Measurements from ENCODE around the gene FOXE1. TPM values are rescaled to one million over a fixed set of nuclear protein-coding genes. Genes with fewer than 3 reads are reported as not detected.

Gene FOXE1
- total RNA-seq, 1 experiment from 2014 or later = 0.82 TPM

DNA sequence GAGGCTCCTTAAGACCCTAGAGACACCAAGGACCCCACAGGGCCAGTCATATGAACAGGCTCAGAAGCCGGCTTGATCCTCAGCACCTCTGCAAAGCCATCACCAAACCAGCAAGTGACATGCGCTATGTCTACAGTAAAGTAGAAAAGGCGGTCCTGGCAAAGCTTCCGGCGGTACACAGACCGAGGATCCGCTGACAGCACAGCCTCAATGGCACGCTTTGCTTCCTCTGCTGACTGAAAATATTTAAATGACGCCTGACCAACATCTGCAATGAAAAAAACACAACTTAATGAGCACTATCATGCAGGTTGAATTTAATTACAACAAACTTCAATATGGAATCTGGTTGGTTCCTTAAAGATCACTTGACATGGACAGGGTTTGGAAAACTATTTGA is 51.7 kb downstream of the FOXE1 start:
- TF ChIP-seq TCF7L2 (IDR thresholded peaks at IDR 0.05; ENCODE audit: low read depth, low read length) (no peak), POLR2AphosphoS5 (IDR thresholded peaks at IDR 0.05; ENCODE audit: low read depth, low read length) (no peak), SIN3A (IDR thresholded peaks at IDR 0.05; ENCODE audit: borderline replicate concordance, insufficient read depth, low read depth, low read length) (no peak)
- TF ChIP-seq, protein P1, sequence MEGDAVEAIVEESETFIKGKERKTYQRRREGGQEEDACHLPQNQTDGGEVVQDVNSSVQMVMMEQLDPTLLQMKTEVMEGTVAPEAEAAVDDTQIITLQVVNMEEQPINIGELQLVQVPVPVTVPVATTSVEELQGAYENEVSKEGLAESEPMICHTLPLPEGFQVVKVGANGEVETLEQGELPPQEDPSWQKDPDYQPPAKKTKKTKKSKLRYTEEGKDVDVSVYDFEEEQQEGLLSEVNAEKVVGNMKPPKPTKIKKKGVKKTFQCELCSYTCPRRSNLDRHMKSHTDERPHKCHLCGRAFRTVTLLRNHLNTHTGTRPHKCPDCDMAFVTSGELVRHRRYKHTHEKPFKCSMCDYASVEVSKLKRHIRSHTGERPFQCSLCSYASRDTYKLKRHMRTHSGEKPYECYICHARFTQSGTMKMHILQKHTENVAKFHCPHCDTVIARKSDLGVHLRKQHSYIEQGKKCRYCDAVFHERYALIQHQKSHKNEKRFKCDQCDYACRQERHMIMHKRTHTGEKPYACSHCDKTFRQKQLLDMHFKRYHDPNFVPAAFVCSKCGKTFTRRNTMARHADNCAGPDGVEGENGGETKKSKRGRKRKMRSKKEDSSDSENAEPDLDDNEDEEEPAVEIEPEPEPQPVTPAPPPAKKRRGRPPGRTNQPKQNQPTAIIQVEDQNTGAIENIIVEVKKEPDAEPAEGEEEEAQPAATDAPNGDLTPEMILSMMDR (IDR thresholded peaks at IDR 0.05) = no peak
- TF ChIP-seq, protein P2, sequence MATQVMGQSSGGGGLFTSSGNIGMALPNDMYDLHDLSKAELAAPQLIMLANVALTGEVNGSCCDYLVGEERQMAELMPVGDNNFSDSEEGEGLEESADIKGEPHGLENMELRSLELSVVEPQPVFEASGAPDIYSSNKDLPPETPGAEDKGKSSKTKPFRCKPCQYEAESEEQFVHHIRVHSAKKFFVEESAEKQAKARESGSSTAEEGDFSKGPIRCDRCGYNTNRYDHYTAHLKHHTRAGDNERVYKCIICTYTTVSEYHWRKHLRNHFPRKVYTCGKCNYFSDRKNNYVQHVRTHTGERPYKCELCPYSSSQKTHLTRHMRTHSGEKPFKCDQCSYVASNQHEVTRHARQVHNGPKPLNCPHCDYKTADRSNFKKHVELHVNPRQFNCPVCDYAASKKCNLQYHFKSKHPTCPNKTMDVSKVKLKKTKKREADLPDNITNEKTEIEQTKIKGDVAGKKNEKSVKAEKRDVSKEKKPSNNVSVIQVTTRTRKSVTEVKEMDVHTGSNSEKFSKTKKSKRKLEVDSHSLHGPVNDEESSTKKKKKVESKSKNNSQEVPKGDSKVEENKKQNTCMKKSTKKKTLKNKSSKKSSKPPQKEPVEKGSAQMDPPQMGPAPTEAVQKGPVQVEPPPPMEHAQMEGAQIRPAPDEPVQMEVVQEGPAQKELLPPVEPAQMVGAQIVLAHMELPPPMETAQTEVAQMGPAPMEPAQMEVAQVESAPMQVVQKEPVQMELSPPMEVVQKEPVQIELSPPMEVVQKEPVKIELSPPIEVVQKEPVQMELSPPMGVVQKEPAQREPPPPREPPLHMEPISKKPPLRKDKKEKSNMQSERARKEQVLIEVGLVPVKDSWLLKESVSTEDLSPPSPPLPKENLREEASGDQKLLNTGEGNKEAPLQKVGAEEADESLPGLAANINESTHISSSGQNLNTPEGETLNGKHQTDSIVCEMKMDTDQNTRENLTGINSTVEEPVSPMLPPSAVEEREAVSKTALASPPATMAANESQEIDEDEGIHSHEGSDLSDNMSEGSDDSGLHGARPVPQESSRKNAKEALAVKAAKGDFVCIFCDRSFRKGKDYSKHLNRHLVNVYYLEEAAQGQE (IDR thresholded peaks at IDR 0.05; ENCODE audit: insufficient read depth in 1 of 2, low read depth in 2 of 2, low read length in 1 of 2) = no peak
- ChIA-PET CTCF (no interaction called here), POLR2A (no interaction called here)
- ATAC-seq = no peak
- no peaks in the 10 kb centered on the region for H3K27me3 ChIP-seq (ENCODE audit: control insufficient read depth, insufficient read depth, low read length)
- H3K36me3 ChIP-seq (ENCODE audit: control insufficient read depth, insufficient read depth, low read length) = no peaks in the 10 kb centered on the region
- no peak overlapping the region for H3K27ac ChIP-seq (ENCODE audit: low read length)
- no peaks in the 10 kb centered on the region for H3K9me3 ChIP-seq (ENCODE audit: control insufficient read depth, insufficient read depth, low read depth, low read length)
- intact Hi-C loops (cut with micrococcal nuclease; ENCODE audit: unreplicated experiment) (no loop called here), in situ Hi-C loops (cut with HindIII; ENCODE audit: low pct_unique_long_range_greater_than_20kb, low sequenced_read_pairs) (no loop called here)
- BruUV-seq (replicated peaks) = no TSS peak
- H3K4me3 ChIP-seq (ENCODE audit: low read depth in 2 of 2, low read length in 2 of 2) = no peak overlapping the region
- DNase-seq (ENCODE audit: low read depth, low spot score) = no peak
- no peaks in the 10 kb centered on the region for H3K4me1 ChIP-seq (ENCODE audit: control insufficient read depth, insufficient read depth, low read length)

DNA sequence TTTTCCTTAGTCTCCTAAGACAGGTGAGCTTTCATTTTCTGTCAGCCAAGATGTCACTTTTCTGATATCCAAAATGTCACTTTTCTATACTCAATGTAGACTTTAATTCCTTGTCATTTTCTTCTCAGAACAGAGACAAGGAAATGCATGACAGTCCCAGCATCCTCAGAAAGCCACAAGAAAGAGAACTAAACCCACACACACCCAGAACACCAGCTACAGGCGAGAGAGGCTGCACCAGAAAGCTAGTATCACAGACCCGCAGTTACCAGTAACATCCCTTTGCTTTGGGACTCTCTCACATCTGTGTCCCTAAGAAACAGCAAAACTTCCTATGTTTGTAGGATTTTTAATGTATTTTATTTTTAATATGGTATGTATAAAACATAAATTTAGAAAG is 52.2 kb downstream of the FOXE1 start:
- TF ChIP-seq, protein P2 (IDR thresholded peaks at IDR 0.05; ENCODE audit: insufficient read depth in 1 of 2, low read depth in 2 of 2, low read length in 1 of 2) = no peak
- TF ChIP-seq SIN3A (IDR thresholded peaks at IDR 0.05; ENCODE audit: borderline replicate concordance, insufficient read depth, low read depth, low read length) (no peak), TCF7L2 (IDR thresholded peaks at IDR 0.05; ENCODE audit: low read depth, low read length) (no peak), POLR2AphosphoS5 (IDR thresholded peaks at IDR 0.05; ENCODE audit: low read depth, low read length) (no peak)
- TF ChIP-seq, protein P1 (IDR thresholded peaks at IDR 0.05) = no peak
- ATAC-seq = no peak
- DNase-seq (ENCODE audit: low read depth, low spot score) = no peak
- no peak overlapping the region for H3K4me3 ChIP-seq (ENCODE audit: low read depth in 2 of 2, low read length in 2 of 2)
- H3K27me3 ChIP-seq (ENCODE audit: control insufficient read depth, insufficient read depth, low read length) = no peaks in the 10 kb centered on the region
- CTCF ChIA-PET = no interaction called here
- H3K27ac ChIP-seq (ENCODE audit: low read length) = no peak overlapping the region
- H3K36me3 ChIP-seq (ENCODE audit: control insufficient read depth, insufficient read depth, low read length) = no peaks in the 10 kb centered on the region
- intact Hi-C loops (cut with micrococcal nuclease; ENCODE audit: unreplicated experiment) (no loop called here), in situ Hi-C loops (cut with HindIII; ENCODE audit: low pct_unique_long_range_greater_than_20kb, low sequenced_read_pairs) (no loop called here)
- BruUV-seq (replicated peaks) = no TSS peak
- no peaks in the 10 kb centered on the region for H3K9me3 ChIP-seq (ENCODE audit: control insufficient read depth, insufficient read depth, low read depth, low read length)
- POLR2A ChIA-PET = no interaction called here
- no peaks in the 10 kb centered on the region for H3K4me1 ChIP-seq (ENCODE audit: control insufficient read depth, insufficient read depth, low read length)

Other genes with a start within 250 kb of the FOXE1 start
- gene TSTD2, start 219.9 kb upstream of the FOXE1 start, total RNA-seq (2021; ENCODE audit: unreplicated experiment) = 10.1 TPM
- gene NCBP1, start 219.4 kb upstream of the FOXE1 start, total RNA-seq (2021; ENCODE audit: unreplicated experiment) = 30.1 TPM
- 7.1 TPM for gene XPA, start 155.9 kb upstream of the FOXE1 start, total RNA-seq (2021; ENCODE audit: unreplicated experiment)
- gene TRMO, start 69.3 kb downstream of the FOXE1 start, total RNA-seq (2021; ENCODE audit: unreplicated experiment) = 10.4 TPM
- gene HEMGN, start 84.9 kb downstream of the FOXE1 start, total RNA-seq (2021; ENCODE audit: unreplicated experiment) = not detected
- gene ANP32B, start 130.1 kb downstream of the FOXE1 start, total RNA-seq (2021; ENCODE audit: unreplicated experiment) = 109 TPM
- gene NANS, start 203.5 kb downstream of the FOXE1 start, total RNA-seq (2021; ENCODE audit: unreplicated experiment) = 41.0 TPM